GM12864 (cell line): ENCODE data around the gene UBL3.

Experiments used
- DNase-seq: peaks from one replicate; pipeline ENCODE4 v3.0.0-alpha.2; 2011; ENCODE audit warnings: low read depth
- H3K4me3 ChIP-seq: 2 replicates; pipeline ENCODE4 v1.5.1; 2011; ENCODE audit warnings: mild to moderate bottlenecking, low read depth, low read length, control low read depth
- CTCF ChIP-seq: IDR thresholded peaks from 2 replicates; pipeline ENCODE4 v1.5.1; 2011; ENCODE audit warnings: low read depth, mild to moderate bottlenecking, moderate library complexity, low read length, control low read depth, inconsistent platforms; ENCODE audit errors: missing control alignments

The UBL3 gene

DNA sequence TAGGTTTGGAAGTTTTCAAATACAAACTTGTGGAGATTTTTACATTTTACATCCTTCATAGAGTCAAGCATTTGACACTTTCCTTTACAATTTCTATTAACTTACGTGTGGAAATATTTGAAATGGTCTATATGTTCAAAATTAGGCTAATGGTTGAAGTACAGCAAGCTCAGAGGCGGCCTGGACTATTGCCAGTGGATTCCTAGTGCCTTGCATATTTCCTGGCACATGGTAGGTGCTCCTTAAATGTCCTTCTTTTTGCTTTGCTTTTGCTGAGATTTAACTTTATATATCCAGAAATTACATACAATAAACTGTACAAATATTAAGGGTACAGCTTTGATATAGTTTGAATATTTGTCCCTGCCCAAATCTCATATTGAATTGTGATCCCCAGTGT, 93.9 kb downstream of the UBL3 start:
- no peak overlapping the region for H3K4me3 ChIP-seq
- no peak for DNase-seq
- no peak for TF ChIP-seq CTCF

- DNase-seq, result no peak
- no peak overlapping the region for H3K4me3 ChIP-seq
- TF ChIP-seq CTCF, result no peak
These were observed 96.0 kb downstream of the UBL3 start for GRCh38 chr13:29754473-29754806.

DNA sequence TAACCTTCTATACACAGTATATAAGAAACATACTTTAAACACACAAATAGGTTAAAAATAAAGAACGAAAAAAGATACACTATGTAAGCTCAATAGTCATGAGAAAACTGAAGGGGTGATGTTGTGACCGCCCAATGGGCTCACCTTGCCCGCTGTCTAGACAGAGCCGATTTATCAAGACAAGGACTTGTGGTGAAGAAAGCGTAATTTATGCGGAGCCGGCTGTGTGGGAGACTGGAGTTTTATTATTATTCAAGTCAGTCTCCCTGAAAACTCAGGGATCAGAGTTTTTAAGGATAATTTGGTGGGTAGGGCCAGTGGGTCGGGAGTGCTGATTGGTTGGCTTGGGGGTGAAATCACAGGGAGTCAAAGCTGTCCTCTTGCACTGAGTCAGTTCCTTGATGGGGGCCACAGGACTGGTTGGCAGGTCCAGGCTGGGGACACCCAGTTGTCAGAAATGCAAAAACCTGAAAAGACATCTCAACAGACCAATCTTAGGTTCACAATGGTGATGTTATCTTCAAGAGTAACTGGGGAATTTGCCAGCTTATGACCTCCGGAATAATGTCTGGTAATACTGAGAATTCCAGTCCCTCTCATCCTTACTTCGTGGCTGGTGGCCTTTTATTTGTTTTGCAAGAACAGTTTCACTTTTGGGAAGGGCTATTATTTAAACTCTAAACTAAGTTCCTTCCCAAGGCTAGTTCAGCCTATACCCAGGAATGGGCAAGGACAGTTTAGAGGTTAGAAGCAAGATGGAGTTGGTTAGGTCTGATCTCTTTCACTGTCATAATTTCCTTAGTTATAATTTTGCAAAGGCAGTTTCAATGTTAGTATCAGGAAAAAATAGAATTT, 96.6 kb downstream of the UBL3 start:
- no peak for DNase-seq
- no peak overlapping the region for H3K4me3 ChIP-seq
- no peak for TF ChIP-seq CTCF

- H3K4me3 ChIP-seq, result no peak overlapping the region
- no peak for DNase-seq
- TF ChIP-seq CTCF, result no peak
These were observed 98.2 kb downstream of the UBL3 start for GRCh38 chr13:29752175-29752574.

GRCh38 chr13:29750183-29750530, 100.3 kb downstream of the UBL3 start:
- H3K4me3 ChIP-seq, result no peak overlapping the region
- no peak for TF ChIP-seq CTCF
- DNase-seq, result no peak

DNA sequence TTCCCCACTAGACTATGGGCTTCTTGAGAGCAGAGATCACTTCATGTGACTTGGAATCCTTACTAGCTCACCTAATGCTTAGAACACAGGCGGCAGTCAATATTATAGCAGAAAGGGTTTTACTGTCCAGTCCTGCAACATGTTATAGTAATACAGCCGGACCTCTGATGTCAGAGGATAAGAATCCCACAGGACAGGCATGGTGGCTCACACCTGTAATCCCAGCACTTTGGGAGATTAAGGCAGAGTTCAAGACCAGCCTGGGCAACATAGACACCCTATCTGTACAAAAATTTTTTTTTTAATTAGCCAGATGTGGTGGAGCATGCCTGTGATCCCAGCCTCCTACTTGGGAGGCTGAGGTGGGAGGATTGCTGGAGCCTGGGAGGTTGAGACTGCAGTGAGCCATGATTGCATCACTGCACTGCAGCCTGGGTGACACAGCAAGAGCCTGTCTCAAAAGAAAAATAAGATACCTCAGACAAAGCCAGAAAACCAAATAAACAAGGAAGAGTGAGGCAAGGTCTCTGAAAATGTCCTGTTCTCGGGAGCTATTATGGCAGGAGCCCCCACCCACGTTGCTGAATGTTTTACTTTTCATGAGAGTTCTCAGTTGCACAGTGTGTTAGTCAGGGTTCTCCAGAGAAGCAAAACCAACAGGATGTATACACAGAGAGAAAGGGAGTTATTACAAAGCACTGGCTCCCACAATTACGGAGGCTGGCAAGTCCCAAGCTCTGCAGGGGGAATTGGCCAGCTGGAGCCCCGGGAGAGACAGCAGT, 100.8 kb downstream of the UBL3 start:
- no peak for TF ChIP-seq CTCF
- no peak for DNase-seq
- no peak overlapping the region for H3K4me3 ChIP-seq

GRCh38 chr13:29748097-29748496, 102.3 kb downstream of the UBL3 start:
- no peak for DNase-seq
- no peak for TF ChIP-seq CTCF
- H3K4me3 ChIP-seq, result no peak overlapping the region
